Measurements from ENCODE around the gene MAN2B1.

GRCh38 chr19:12703046-12703445 lies 36.5 kb upstream of the MAN2B1 start:
- TF ChIP-seq, protein P1, sequence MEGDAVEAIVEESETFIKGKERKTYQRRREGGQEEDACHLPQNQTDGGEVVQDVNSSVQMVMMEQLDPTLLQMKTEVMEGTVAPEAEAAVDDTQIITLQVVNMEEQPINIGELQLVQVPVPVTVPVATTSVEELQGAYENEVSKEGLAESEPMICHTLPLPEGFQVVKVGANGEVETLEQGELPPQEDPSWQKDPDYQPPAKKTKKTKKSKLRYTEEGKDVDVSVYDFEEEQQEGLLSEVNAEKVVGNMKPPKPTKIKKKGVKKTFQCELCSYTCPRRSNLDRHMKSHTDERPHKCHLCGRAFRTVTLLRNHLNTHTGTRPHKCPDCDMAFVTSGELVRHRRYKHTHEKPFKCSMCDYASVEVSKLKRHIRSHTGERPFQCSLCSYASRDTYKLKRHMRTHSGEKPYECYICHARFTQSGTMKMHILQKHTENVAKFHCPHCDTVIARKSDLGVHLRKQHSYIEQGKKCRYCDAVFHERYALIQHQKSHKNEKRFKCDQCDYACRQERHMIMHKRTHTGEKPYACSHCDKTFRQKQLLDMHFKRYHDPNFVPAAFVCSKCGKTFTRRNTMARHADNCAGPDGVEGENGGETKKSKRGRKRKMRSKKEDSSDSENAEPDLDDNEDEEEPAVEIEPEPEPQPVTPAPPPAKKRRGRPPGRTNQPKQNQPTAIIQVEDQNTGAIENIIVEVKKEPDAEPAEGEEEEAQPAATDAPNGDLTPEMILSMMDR (IDR thresholded peaks at IDR 0.05), result no peak
- no peak for TF ChIP-seq POLR2A (IDR thresholded peaks at IDR 0.05)
